Measurements from ENCODE around the gene CROCC2. TPM values are rescaled to one million over a fixed set of nuclear protein-coding genes. Genes with fewer than 3 reads are reported as not detected.
A peak's percentile ranks its signal among the peaks of the same experiment; 100 is the strongest.

Gene CROCC2
- total and polyA plus RNA-seq, 2 of the 13 experiments (the other 11 are each of a cell fraction or from before 2014, with no cell fraction given) = not detected

- DNase-seq (ENCODE audit: low spot score) (peak; percentile 20), ATAC-seq (peak; percentile 55), FAIRE-seq (no peak)
- H3K4me2 ChIP-seq (ENCODE audit: low read depth, low read length) = peak overlapping the region; percentile 46; the same call in 1 of the 2 replicates
- no peaks in the 10 kb centered on the region for H3K36me3 ChIP-seq (replicated peaks in 1 of 2; ENCODE audit: control insufficient read depth in 1 of 2, insufficient read depth in 2 of 2, low read length in 2 of 2)
- intact Hi-C loops (cut with micrococcal nuclease; ENCODE audit: unreplicated experiment) (no loop called here), in situ Hi-C loops (cut with HindIII; ENCODE audit: extremely low pct_ligation_motif_present, low pct_unique_long_range_greater_than_20kb) (no loop called here)
- no peaks in the 10 kb centered on the region for H3K79me2 ChIP-seq (ENCODE audit: insufficient read depth, low read length)
- WGBS (ENCODE audit: low lambda C conversion rate) = 27% methylated on average over 22 of the region's 36 CpGs
- BruUV-seq (replicated peaks) = no TSS peak
- H3K27ac ChIP-seq (ENCODE audit: extremely low read length, insufficient read depth, low read length) = no peak overlapping the region
- no peak overlapping the region for H3K9ac ChIP-seq (ENCODE audit: insufficient read depth, low read depth, low read length)
- H3K4me3 ChIP-seq (replicated peaks in 1 of 3; ENCODE audit: insufficient read depth in 1 of 3, low read depth in 2 of 3, low read length in 3 of 3) = peak overlapping the region in 1 of 3 experiments; percentile 33; a peak in 1 of 6 replicates
- no peaks in the 10 kb centered on the region for H3K9me3 ChIP-seq (ENCODE audit: low read length)
- peaks cover 2 to 23% of the 10 kb centered on the region in 2 experiments; a peak in 3 of 5 replicates for H3K27me3 ChIP-seq (ENCODE audit: control insufficient read depth in 1 of 2, insufficient read depth in 2 of 2, low read length in 2 of 2)
- POLR2A ChIA-PET = no interaction called here
- H4K20me1 ChIP-seq (ENCODE audit: insufficient read depth, low read length) = no peaks in the 10 kb centered on the region; the same call in 1 of the 2 replicates
- CTCF ChIA-PET (ENCODE audit: low intra/inter-chr PET ratio, low total read pairs) = no interaction called here
- peaks cover 25% of the 10 kb centered on the region for H3K4me1 ChIP-seq (ENCODE audit: insufficient read depth, low read length)
- H2AFZ ChIP-seq (ENCODE audit: low read length) = no peak overlapping the region
- TF ChIP-seq GPBP1L1 (CRISPR knock-in tag; IDR thresholded peaks at IDR 0.05) = no peak
- TF ChIP-seq TBX3 (IDR thresholded peaks at IDR 0.05; ENCODE audit: borderline replicate concordance) = no peak
- TF ChIP-seq HMG20A (CRISPR knock-in tag; IDR thresholded peaks at IDR 0.05; ENCODE audit: borderline replicate concordance) = no peak
- 0 out of 2 replicates have a peak, but pooled peaks have one; percentile 5 for TF ChIP-seq HNRNPL (IDR thresholded peaks at IDR 0.05; ENCODE audit: low read depth, low read length)
- no peak for TF ChIP-seq NFKBIZ (CRISPR knock-in tag; IDR thresholded peaks at IDR 0.05)
- TF ChIP-seq, protein P1, sequence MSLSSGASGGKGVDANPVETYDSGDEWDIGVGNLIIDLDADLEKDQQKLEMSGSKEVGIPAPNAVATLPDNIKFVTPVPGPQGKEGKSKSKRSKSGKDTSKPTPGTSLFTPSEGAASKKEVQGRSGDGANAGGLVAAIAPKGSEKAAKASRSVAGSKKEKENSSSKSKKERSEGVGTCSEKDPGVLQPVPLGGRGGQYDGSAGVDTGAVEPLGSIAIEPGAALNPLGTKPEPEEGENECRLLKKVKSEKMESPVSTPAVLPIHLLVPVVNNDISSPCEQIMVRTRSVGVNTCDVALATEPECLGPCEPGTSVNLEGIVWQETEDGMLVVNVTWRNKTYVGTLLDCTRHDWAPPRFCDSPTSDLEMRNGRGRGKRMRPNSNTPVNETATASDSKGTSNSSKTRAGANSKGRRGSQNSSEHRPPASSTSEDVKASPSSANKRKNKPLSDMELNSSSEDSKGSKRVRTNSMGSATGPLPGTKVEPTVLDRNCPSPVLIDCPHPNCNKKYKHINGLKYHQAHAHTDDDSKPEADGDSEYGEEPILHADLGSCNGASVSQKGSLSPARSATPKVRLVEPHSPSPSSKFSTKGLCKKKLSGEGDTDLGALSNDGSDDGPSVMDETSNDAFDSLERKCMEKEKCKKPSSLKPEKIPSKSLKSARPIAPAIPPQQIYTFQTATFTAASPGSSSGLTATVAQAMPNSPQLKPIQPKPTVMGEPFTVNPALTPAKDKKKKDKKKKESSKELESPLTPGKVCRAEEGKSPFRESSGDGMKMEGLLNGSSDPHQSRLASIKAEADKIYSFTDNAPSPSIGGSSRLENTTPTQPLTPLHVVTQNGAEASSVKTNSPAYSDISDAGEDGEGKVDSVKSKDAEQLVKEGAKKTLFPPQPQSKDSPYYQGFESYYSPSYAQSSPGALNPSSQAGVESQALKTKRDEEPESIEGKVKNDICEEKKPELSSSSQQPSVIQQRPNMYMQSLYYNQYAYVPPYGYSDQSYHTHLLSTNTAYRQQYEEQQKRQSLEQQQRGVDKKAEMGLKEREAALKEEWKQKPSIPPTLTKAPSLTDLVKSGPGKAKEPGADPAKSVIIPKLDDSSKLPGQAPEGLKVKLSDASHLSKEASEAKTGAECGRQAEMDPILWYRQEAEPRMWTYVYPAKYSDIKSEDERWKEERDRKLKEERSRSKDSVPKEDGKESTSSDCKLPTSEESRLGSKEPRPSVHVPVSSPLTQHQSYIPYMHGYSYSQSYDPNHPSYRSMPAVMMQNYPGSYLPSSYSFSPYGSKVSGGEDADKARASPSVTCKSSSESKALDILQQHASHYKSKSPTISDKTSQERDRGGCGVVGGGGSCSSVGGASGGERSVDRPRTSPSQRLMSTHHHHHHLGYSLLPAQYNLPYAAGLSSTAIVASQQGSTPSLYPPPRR (CRISPR knock-in tag; IDR thresholded peaks at IDR 0.05; ENCODE audit: borderline replicate concordance) = no peak
- TF ChIP-seq, protein P2, sequence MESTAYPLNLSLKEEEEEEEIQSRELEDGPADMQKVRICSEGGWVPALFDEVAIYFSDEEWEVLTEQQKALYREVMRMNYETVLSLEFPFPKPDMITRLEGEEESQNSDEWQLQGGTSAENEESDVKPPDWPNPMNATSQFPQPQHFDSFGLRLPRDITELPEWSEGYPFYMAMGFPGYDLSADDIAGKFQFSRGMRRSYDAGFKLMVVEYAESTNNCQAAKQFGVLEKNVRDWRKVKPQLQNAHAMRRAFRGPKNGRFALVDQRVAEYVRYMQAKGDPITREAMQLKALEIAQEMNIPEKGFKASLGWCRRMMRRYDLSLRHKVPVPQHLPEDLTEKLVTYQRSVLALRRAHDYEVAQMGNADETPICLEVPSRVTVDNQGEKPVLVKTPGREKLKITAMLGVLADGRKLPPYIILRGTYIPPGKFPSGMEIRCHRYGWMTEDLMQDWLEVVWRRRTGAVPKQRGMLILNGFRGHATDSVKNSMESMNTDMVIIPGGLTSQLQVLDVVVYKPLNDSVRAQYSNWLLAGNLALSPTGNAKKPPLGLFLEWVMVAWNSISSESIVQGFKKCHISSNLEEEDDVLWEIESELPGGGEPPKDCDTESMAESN (CRISPR knock-in tag; conservative IDR thresholded peaks at IDR 0.05) = no peak
- TF ChIP-seq SATB2 (CRISPR knock-in tag; IDR thresholded peaks at IDR 0.05) = no peak
- no peak for TF ChIP-seq ZKSCAN5 (CRISPR knock-in tag; IDR thresholded peaks at IDR 0.05)
- TF ChIP-seq, protein P3, sequence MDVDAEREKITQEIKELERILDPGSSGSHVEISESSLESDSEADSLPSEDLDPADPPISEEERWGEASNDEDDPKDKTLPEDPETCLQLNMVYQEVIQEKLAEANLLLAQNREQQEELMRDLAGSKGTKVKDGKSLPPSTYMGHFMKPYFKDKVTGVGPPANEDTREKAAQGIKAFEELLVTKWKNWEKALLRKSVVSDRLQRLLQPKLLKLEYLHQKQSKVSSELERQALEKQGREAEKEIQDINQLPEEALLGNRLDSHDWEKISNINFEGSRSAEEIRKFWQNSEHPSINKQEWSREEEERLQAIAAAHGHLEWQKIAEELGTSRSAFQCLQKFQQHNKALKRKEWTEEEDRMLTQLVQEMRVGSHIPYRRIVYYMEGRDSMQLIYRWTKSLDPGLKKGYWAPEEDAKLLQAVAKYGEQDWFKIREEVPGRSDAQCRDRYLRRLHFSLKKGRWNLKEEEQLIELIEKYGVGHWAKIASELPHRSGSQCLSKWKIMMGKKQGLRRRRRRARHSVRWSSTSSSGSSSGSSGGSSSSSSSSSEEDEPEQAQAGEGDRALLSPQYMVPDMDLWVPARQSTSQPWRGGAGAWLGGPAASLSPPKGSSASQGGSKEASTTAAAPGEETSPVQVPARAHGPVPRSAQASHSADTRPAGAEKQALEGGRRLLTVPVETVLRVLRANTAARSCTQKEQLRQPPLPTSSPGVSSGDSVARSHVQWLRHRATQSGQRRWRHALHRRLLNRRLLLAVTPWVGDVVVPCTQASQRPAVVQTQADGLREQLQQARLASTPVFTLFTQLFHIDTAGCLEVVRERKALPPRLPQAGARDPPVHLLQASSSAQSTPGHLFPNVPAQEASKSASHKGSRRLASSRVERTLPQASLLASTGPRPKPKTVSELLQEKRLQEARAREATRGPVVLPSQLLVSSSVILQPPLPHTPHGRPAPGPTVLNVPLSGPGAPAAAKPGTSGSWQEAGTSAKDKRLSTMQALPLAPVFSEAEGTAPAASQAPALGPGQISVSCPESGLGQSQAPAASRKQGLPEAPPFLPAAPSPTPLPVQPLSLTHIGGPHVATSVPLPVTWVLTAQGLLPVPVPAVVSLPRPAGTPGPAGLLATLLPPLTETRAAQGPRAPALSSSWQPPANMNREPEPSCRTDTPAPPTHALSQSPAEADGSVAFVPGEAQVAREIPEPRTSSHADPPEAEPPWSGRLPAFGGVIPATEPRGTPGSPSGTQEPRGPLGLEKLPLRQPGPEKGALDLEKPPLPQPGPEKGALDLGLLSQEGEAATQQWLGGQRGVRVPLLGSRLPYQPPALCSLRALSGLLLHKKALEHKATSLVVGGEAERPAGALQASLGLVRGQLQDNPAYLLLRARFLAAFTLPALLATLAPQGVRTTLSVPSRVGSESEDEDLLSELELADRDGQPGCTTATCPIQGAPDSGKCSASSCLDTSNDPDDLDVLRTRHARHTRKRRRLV (CRISPR knock-in tag; IDR thresholded peaks at IDR 0.05) = no peak
Observed at GRCh38 chr2:241036397-241036963, 130.3 kb downstream of the CROCC2 start.

Measured in HepG2 (cell line).